ENCODE results near the gene BYSL.

Gene BYSL

DNA sequence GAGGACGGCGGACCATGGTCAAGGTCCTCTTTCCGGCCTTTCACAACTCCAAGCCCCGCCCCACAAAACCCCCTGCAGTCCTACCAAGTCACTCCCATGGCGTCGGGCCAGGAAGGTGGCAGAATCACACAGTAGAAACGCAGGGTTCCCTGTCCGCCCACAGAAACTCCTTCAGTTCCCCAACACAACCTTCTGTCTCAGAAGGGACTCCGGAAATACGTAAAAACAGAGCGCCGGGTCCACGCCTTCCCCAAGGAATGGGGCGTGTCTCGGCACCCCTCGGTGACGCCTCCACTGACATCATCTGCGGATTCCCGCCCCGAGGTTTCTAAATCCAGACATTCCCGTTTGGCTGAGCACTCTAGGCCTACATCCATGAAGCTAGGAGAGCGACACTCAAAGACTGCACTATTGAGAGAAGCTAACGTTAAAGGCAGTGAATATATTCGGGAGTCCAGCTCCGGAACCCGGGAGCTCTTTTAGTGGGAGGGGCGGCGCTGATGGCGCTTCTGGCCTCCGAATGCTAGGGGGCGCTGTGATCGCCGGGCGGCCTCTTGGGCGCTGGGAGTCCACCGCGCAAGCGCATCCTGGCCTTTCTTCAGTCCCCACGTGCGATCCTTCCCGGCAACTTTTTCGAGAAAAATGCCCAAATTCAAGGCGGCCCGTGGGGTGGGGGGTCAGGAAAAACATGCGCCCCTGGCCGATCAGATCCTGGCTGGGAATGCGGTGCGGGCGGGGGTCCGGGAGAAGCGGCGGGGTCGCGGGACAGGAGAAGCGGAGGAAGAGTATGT is at the start of gene BYSL, which contains the start of gene MED20:
TSS of gene BYSL (plus strand) at position 579 of the 791 bp plus-strand sequence. CDS start at position 643, 64 bp downstream.
TSS of gene MED20 (minus strand) at position 219 of the 791 bp plus-strand sequence. CDS start at position 98, 121 bp downstream.
- peak; percentile 93 for DNase-seq

GRCh38 chr6:41871691-41872090 is 49.6 kb upstream of the BYSL start:
- DNase-seq: no peak

DNA sequence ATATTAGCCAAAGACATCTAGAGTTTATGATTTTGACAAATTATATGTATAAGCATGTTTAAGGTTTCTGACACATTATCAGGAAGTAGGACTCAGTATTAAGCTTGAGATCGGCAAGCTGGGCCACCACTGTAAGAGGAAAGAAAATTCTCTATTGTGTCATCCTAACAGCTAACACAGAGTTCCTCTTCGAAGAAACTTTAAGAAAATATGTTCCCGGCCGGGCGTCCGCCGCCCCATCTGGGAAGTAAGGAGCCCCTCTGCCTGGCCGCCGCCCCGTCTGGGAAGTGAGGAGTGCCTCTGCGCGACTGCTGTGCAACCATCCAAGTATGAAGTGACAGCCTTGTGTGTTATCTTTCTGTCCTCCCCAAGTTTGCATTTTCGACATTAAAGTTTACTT is 49.2 kb upstream of the BYSL start:
- no peak for DNase-seq

DNA sequence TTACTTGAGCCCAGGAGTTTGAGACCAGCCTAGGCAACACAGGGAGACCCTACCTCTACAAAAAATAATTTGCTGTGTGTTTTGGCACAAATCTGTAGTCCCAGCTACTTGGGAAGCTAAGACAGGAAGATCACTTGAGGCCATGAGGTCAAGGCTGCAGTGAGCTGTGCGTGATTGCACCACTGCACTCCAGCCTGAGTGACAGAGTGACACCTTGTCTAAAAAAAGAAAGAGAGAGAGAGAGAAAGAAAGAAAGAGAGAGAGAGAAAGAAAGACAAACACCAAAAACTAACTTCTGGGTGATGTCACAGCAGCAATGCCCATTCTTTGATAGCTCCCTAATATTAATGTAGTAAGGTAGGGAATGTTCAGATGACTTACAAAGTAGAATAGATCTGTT is 46.6 kb upstream of the BYSL start:
- DNase-seq: no peak

- no peak for DNase-seq
These were observed 44.1 kb upstream of the BYSL start for GRCh38 chr6:41877051-41877680.

DNA sequence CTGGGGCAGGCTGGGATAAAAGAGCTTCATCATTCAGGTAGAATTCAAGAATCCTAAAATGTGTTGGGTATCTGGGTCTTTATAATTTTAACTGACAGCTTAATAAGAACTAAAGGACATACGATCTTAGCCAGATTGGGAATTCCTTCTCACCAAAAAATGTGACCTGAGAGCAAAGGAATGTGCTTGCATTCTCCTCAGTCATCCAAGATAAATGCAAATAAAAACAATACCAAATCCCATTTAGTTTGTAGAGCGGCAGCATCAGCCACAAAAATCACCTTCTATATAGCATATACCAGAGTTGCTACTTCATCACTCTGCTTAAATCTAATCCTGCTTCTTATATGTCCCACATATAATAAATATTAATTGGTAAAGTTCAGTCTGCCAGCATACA is 43.1 kb upstream of the BYSL start:
- no peak for DNase-seq

GRCh38 chr6:41878961-41879405 is 42.3 kb upstream of the BYSL start:
- no peak for DNase-seq

- no peak for DNase-seq
These were observed 39.8 kb upstream of the BYSL start for GRCh38 chr6:41881506-41881905.

DNA sequence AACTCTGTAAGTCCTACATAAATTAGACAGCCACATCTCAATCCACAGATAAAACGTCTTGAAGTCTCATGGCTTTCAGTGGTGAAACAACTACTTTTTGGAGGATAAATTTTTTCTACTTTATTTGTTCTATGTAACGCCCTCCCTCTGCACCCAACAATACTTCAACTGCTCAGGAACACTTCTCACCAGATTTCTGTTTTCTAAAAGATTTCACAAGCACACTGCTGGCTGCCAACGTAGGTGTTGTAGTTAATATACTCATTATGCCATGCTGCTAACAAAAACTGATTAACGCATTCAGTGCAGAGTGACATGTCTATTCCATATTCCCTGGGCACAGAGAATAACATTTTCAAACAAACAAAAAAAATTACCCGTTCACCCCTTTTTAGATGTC is 36.3 kb upstream of the BYSL start:
- DNase-seq: no peak

DNA sequence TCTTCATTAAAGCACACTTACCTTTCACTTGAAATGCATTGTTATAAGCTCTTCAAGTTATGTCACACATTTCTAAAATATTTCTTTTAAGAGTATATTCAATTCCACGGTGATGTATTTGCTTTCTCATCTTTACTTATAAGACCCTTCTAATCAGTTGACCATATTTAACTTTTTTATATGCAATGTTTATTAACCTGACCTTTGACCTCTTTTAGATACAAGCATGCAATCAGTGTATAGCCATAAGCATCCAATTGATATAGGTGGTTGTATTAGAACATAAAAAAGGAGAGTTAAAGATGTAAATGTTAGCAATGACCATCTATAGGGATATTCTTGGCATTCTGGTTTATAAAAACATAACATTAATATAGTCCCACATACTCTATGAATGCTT is 35.4 kb upstream of the BYSL start:
- no peak for DNase-seq

- DNase-seq: no peak
These were observed 34.0 kb upstream of the BYSL start for GRCh38 chr6:41887331-41887751.

- no peak for DNase-seq
These were observed 28.3 kb upstream of the BYSL start for GRCh38 chr6:41892921-41893564.

DNA sequence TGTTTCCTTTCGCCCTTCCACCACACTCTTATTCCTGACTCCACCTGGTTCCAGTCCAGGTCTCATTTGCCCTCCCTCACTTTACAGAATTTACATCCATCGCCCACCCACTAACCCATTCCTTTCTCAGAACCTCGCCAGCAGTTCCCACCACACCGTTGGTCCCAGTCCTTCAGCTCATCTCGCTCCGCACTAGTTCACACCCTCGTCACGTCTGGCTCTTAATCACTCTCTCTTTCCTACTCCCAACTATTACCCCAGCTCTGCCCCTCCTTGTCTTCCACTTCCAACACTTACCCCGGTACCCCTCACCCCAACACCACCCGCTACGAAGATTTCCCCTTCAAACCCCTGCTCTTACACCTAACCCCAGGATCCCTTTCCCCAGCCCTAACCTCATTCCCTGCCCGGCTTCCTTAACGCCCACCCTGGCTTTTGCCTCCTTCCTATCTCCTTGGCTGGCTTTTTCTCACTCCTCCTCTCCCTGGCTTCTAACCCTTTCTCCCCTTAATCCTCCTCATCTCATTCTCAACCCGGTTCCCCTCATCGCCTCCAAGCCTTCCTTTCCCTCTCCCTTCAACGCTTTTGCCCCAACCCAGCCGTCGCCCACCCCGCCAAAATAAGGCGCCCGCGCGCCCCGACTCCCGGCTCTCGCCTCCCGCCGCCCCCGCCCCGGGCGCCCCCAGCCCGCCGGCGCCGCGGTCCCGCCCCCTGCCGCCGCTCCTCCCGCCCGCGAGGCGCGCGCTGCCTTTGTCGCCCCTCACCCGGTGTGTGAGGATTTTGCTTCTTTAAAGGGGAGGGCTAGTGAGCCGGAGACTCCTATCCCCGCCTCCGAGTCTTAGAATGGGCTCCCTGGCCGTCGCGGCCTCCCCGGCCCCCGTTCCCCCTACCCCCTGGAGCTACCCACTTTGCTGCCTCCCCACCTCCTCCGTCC is 26.7 kb upstream of the BYSL start:
- DNase-seq: no peak

- peak; percentile 91 for DNase-seq
These were observed 25.7 kb upstream of the BYSL start, which contains the start of gene USP49 for GRCh38 chr6:41895300-41896233. Gene USP49 (minus strand): TSS chr6:41895375. CDS start chr6:41806983, 88,392 bp downstream.

DNA sequence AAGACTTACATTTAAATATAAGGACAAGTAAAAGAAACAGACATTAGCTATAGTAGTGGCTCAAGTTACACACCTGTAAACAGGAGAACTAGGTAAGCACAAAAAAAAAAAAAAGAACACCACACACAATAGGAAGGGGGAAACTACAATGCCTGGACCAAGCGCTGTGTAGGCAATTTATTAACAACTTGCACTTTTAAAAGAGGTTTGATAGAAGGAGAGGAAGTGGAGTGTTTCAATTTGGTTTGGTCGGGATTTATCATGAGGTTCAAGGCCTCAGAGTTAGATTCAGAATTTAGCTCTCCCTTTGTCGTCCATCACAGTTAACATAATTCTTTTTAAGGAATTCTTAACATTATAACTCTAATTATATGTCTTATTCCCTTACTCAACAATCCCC is 25.0 kb upstream of the BYSL start:
- no peak for DNase-seq

- DNase-seq: no peak
These were observed 20.4 kb upstream of the BYSL start for GRCh38 chr6:41900861-41901260.

DNA sequence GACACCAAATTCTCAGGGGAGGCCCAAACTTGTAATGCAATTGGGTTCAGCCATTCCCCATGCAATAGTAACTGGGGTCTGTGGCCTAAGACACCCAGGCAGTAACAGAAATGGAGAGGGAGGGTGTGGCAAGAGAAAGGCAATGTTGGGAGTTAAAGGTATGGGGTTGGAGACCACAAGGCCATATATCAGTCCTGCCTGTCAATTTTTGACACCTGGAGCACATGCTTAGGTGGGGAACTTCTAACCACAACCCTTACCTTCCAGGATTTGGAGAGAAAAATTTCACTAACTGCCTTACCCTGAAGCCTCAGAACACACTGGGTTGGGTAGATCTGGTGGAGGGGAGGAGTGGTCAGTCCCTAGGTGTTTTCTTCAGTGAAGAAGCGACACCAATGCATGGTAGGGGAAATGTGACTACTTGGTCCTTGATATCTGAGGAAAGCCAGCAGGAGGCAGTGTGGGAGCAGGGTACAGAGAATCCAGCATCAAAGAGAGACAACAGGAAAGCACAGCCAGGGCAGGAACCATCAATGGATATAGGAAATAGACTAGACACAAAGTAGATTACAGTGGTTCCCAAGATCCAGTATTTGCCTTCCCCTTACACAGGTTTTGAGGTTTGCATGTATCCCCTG is 19.3 kb upstream of the BYSL start:
- DNase-seq: peak; percentile 47

GRCh38 chr6:41909727-41910126 is 11.6 kb upstream of the BYSL start:
- no peak for DNase-seq

GRCh38 chr6:41914343-41914742 is 7.0 kb upstream of the BYSL start:
- no peak for DNase-seq

DNA sequence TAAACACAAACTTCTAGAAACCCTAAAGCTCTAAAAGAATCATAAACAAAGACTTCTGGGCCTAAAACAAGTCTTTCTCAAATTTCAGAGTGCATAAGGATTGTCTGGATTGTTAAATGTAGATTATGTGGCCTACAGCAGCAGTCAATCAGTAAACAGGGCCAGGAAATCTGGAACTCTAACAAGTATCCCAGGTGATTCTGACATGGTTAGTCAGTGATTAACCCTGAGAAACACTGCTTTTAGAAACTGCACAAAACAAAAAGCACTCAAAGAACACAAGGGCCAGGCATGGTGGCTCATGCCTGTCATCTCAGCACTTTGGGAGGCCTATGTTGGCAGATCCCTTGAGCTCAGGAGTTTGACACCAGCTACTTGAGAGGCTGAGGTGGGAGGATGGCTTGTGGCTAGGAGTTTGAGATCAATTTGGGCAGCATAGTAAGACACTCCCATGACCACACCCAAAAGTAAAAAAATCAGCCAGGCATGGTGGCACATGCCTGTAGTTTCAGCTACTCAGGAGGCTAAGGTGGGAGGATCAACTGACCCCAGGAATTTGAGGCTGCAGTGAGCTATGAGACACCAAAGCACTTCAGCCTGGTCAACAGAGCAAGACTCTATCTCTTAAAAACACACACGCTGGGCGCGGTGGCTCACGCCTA is 6.3 kb upstream of the BYSL start:
- DNase-seq: no peak

All from activated T-cell treated with anti-CD3 and anti-CD28 coated beads for 4 hours (primary cell).